ENCODE data around the gene SPSB2.
"Not testable (repeated sequence)": the region's sequence is repeated elsewhere in the genome, so short reads cannot be mapped to it uniquely, and the experiment has no call there.

Gene SPSB2

GRCh38 chr12:6873094-6874014, at the start of gene SPSB2:
TSS of gene SPSB2 (minus strand) at chr12:6873303. CDS start at chr12:6872901, 402 bp downstream.
- DNase-seq, result peak; percentile 100

GRCh38 chr12:6921996-6922946, 49.2 kb upstream of the SPSB2 start:
- DNase-seq, result no peak

GRCh38 chr12:6921539-6921938, 48.4 kb upstream of the SPSB2 start:
- DNase-seq, result no peak

GRCh38 chr12:6919588-6919987, 46.5 kb upstream of the SPSB2 start:
- no peak for DNase-seq

GRCh38 chr12:6917491-6918231, 44.6 kb upstream of the SPSB2 start:
- no peak for DNase-seq

GRCh38 chr12:6916426-6917200, 43.5 kb upstream of the SPSB2 start:
- DNase-seq, result no peak

- DNase-seq, result no peak
These were observed 42.7 kb upstream of the SPSB2 start for GRCh38 chr12:6915789-6916285.

GRCh38 chr12:6914947-6915788, 42.1 kb upstream of the SPSB2 start:
- DNase-seq, result no peak

GRCh38 chr12:6914246-6914946, 41.3 kb upstream of the SPSB2 start, which contains the start of gene ENO2:
TSS of gene ENO2 (plus strand) at chr12:6914580. CDS start at chr12:6915833, 1,253 bp downstream.
- peak; percentile 92 for DNase-seq

- DNase-seq, result no peak
These were observed 39.2 kb upstream of the SPSB2 start for GRCh38 chr12:6912164-6912935.

GRCh38 chr12:6909421-6910145, 36.5 kb upstream of the SPSB2 start:
- DNase-seq, result no peak

- DNase-seq, result not testable (repeated sequence)
These were observed 35.0 kb upstream of the SPSB2 start for GRCh38 chr12:6908141-6908540.

GRCh38 chr12:6905414-6906040, 32.4 kb upstream of the SPSB2 start:
- no peak for DNase-seq

GRCh38 chr12:6904280-6905276, 31.5 kb upstream of the SPSB2 start, which contains the start of gene LRRC23:
TSS of gene LRRC23 (plus strand) at chr12:6904822. CDS start at chr12:6905634, 812 bp downstream.
- DNase-seq, result peak; percentile 99

- no peak for DNase-seq
These were observed 30.6 kb upstream of the SPSB2 start for GRCh38 chr12:6903722-6904121.

- no peak for DNase-seq
These were observed 29.3 kb upstream of the SPSB2 start for GRCh38 chr12:6902448-6902847.
